Hepatocyte (in vitro differentiated cells): ENCODE measurements around the gene KCNIP2.

Experiments
- EZH2 ChIP-seq: fragments of 200-600 bp; sonication (generic); IDR thresholded peaks from 2 replicates; pipeline ENCODE4 v1.6.1; 2016; ENCODE audit warnings: antibody characterized with exemption, mild to moderate bottlenecking, borderline replicate concordance
- EZH2phosphoT487 ChIP-seq: fragments of 200-600 bp; sonication (generic); IDR thresholded peaks from one replicate; pipeline ENCODE4 v1.6.1; 2018; ENCODE audit warnings: antibody characterized with exemption, mild to moderate bottlenecking, low read depth, moderate library complexity; ENCODE audit not compliant: unreplicated experiment, severe bottlenecking
- TF ChIP-seq, protein P1 (sequence below): fragments of 200-600 bp; sonication (generic); IDR thresholded peaks from 2 replicates; pipeline ENCODE4 v1.5.1; 2016; ENCODE audit warnings: antibody characterized with exemption, mild to moderate bottlenecking; ENCODE audit not compliant: poor library complexity

DNA sequence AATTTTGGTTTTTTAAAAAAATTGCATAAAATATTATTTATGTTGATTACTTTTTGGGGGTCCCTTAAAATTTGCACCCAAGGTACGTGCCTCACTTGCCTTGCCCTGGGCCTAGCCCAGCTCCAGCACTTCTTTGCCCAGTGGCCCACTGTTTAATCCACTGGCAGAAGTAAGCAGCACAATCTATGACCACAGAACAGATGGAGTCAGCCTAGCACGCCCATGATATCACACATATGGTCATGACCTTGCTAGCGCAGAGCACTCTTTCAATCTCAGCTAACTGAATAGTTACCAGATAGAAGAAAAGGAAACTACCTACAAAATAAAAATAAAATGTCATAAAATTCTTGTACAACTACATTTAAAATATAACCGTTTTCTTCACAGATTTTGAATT, 31.0 kb downstream of the KCNIP2 start:
- TF ChIP-seq, protein P1, sequence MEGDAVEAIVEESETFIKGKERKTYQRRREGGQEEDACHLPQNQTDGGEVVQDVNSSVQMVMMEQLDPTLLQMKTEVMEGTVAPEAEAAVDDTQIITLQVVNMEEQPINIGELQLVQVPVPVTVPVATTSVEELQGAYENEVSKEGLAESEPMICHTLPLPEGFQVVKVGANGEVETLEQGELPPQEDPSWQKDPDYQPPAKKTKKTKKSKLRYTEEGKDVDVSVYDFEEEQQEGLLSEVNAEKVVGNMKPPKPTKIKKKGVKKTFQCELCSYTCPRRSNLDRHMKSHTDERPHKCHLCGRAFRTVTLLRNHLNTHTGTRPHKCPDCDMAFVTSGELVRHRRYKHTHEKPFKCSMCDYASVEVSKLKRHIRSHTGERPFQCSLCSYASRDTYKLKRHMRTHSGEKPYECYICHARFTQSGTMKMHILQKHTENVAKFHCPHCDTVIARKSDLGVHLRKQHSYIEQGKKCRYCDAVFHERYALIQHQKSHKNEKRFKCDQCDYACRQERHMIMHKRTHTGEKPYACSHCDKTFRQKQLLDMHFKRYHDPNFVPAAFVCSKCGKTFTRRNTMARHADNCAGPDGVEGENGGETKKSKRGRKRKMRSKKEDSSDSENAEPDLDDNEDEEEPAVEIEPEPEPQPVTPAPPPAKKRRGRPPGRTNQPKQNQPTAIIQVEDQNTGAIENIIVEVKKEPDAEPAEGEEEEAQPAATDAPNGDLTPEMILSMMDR, result no peak
- TF ChIP-seq EZH2, result no peak
- no peak for TF ChIP-seq EZH2phosphoT487
